Progenitor cell of endocrine pancreas (in vitro differentiated cells): ENCODE results near the gene CEP170. TPM values are rescaled to one million over a fixed set of nuclear protein-coding genes. Genes with fewer than 3 reads are reported as not detected.
A peak's percentile ranks its signal among the peaks of the same experiment; 100 is the strongest.

Experiments used
- DNase-seq: peaks from one replicate; pipeline ENCODE4 v3.0.0; 2021; ENCODE audit warnings: low spot score; ENCODE audit not compliant: unreplicated experiment
- H3K27ac Mint-ChIP-seq: 2 replicates; pipeline ENCODE4 v1.8.0; 2021; ENCODE audit warnings: mild to moderate bottlenecking, moderate library complexity, mixed read lengths
- H3K27me3 Mint-ChIP-seq: 2 replicates; pipeline ENCODE4 v1.8.0; 2021; ENCODE audit warnings: mixed read lengths
- H3K36me3 Mint-ChIP-seq: 2 replicates; pipeline ENCODE4 v1.8.0; 2022; ENCODE audit warnings: mixed read lengths; ENCODE audit not compliant: insufficient read depth
- H3K4me1 Mint-ChIP-seq: 2 replicates; pipeline ENCODE4 v1.8.0; 2021; ENCODE audit warnings: low read depth, mixed read lengths
- H3K4me3 Mint-ChIP-seq: 2 replicates; pipeline ENCODE4 v1.8.0; 2021; ENCODE audit warnings: low read depth, mild to moderate bottlenecking, moderate library complexity, mixed read lengths
- H3K9me3 Mint-ChIP-seq: 2 replicates; pipeline ENCODE4 v1.8.0; 2021; ENCODE audit warnings: low read depth, mixed read lengths
- CTCF ChIP-seq: fragments of 200-600 bp; sonication (generic); IDR thresholded peaks from one replicate; pipeline ENCODE4 v1.5.0; 2021; ENCODE audit warnings: antibody characterized with exemption, mild to moderate bottlenecking; ENCODE audit not compliant: unreplicated experiment
- total RNA-seq: library from RNA; stranded (reverse); gene quantifications from 2 replicates; pipeline ENCODE4 v1.2.1, GENCODE V29; 2021

Gene CEP170
- total RNA-seq, 1 donor from 2014 or later, result 80.1 TPM

- no peak for TF ChIP-seq CTCF
- no peak for DNase-seq
- no peaks in the 10 kb centered on the region for H3K9me3 Mint-ChIP-seq
- no peak overlapping the region for H3K27ac Mint-ChIP-seq
- no peak overlapping the region for H3K4me3 Mint-ChIP-seq
- H3K27me3 Mint-ChIP-seq, result no peaks in the 10 kb centered on the region
- peaks cover 12% of the 10 kb centered on the region for H3K4me1 Mint-ChIP-seq
- no peaks in the 10 kb centered on the region for H3K36me3 Mint-ChIP-seq
Measured at GRCh38 chr1:243261390-243261789, 6.3 kb upstream of the CEP170 start.

GRCh38 chr1:243260221-243260880 lies 5.3 kb upstream of the CEP170 start:
- Mint-ChIP-seq H3K27me3 (no peaks in the 10 kb centered on the region), H3K27ac (no peak overlapping the region), H3K36me3 (no peaks in the 10 kb centered on the region), H3K9me3 (no peaks in the 10 kb centered on the region), H3K4me1 (peaks cover 12% of the 10 kb centered on the region), H3K4me3 (no peak overlapping the region)
- no peak for DNase-seq
- no peak for TF ChIP-seq CTCF

GRCh38 chr1:243258731-243259130 lies 3.6 kb upstream of the CEP170 start:
- DNase-seq, result no peak
- Mint-ChIP-seq H3K4me1 (peaks cover 14% of the 10 kb centered on the region), H3K27me3 (no peaks in the 10 kb centered on the region), H3K9me3 (no peaks in the 10 kb centered on the region), H3K4me3 (no peak overlapping the region), H3K27ac (no peak overlapping the region), H3K36me3 (no peaks in the 10 kb centered on the region)
- no peak for TF ChIP-seq CTCF

- H3K4me1 Mint-ChIP-seq, result peaks cover 15% of the 10 kb centered on the region
- no peaks in the 10 kb centered on the region for H3K36me3 Mint-ChIP-seq
- DNase-seq, result no peak
- no peak for TF ChIP-seq CTCF
- no peaks in the 10 kb centered on the region for H3K9me3 Mint-ChIP-seq
- peak overlapping the region; percentile 88 for H3K4me3 Mint-ChIP-seq
- no peaks in the 10 kb centered on the region for H3K27me3 Mint-ChIP-seq
- H3K27ac Mint-ChIP-seq, result no peak overlapping the region
Measured at GRCh38 chr1:243257189-243257588, 2.1 kb upstream of the CEP170 start.

- DNase-seq, result no peak
- H3K4me1 Mint-ChIP-seq, result peaks cover 20% of the 10 kb centered on the region
- no peaks in the 10 kb centered on the region for H3K9me3 Mint-ChIP-seq
- peak overlapping the region; percentile 88 for H3K4me3 Mint-ChIP-seq
- TF ChIP-seq CTCF, result no peak
- H3K27me3 Mint-ChIP-seq, result no peaks in the 10 kb centered on the region
- H3K36me3 Mint-ChIP-seq, result no peaks in the 10 kb centered on the region
- peak overlapping the region; percentile 97 for H3K27ac Mint-ChIP-seq
Measured at GRCh38 chr1:243256590-243256989, 1.5 kb upstream of the CEP170 start.
